ENCODE results near the gene PEX14.
A peak's percentile ranks its signal among the peaks of the same experiment; 100 is the strongest.

Gene PEX14

GRCh38 chr1:10637834-10638558 lies 163.2 kb downstream of the PEX14 start:
- no peak for DNase-seq

- no peak for DNase-seq
Observed at GRCh38 chr1:10638559-10639005, 163.8 kb downstream of the PEX14 start.

- no peak for DNase-seq
Observed at GRCh38 chr1:10639011-10639774, 164.4 kb downstream of the PEX14 start.

GRCh38 chr1:10639775-10640578 lies 165.2 kb downstream of the PEX14 start:
- DNase-seq: peak; percentile 11

- no peak for DNase-seq
Observed at GRCh38 chr1:10640843-10641553, 166.2 kb downstream of the PEX14 start.

GRCh38 chr1:10641976-10642375 lies 167.2 kb downstream of the PEX14 start:
- DNase-seq: no peak

GRCh38 chr1:10642403-10643080 lies 167.8 kb downstream of the PEX14 start:
- no peak for DNase-seq

- peak; percentile 8 for DNase-seq
Observed at GRCh38 chr1:10643607-10644306, 169.0 kb downstream of the PEX14 start.

GRCh38 chr1:10644307-10645128 lies 169.8 kb downstream of the PEX14 start:
- no peak for DNase-seq

GRCh38 chr1:10646347-10646861 lies 171.7 kb downstream of the PEX14 start:
- no peak for DNase-seq

GRCh38 chr1:10647414-10648170 lies 172.8 kb downstream of the PEX14 start:
- DNase-seq: no peak

GRCh38 chr1:10648689-10649516 lies 174.2 kb downstream of the PEX14 start:
- no peak for DNase-seq

GRCh38 chr1:10649517-10650201 lies 174.9 kb downstream of the PEX14 start:
- DNase-seq: no peak

GRCh38 chr1:10650556-10651388 lies 176.0 kb downstream of the PEX14 start:
- no peak for DNase-seq

- DNase-seq: no peak
Observed at GRCh38 chr1:10651389-10651766, 176.6 kb downstream of the PEX14 start.

GRCh38 chr1:10651793-10652192 lies 177.0 kb downstream of the PEX14 start:
- no peak for DNase-seq

GRCh38 chr1:10652626-10653025 lies 177.9 kb downstream of the PEX14 start:
- no peak for DNase-seq

Measured in NCI-H748 treated with DMSO at 0.1 percent for 48 hours (cell line).